ENCODE measurements around the gene RCCD1.

GRCh38 chr15:90918835-90919234 is 35.8 kb upstream of the RCCD1 start:
- TF ChIP-seq EZH2 (IDR thresholded peaks at IDR 0.05; ENCODE audit: low read depth) (no peak), CTCF (conservative IDR thresholded peaks at IDR 0.05) (no peak)

Measured in PC-9 (cell line).